SK-N-SH (cell line): ENCODE measurements around the gene CREG1.

Source experiments
- CTCF ChIP-seq: fragments of 200-600 bp; sonication (generic); IDR thresholded peaks from 2 replicates; pipeline ENCODE4 v1.6.1; 2017; ENCODE audit warnings: antibody characterized with exemption, mild to moderate bottlenecking, moderate library complexity
- ELF1 ChIP-seq: IDR thresholded peaks from 2 replicates; pipeline ENCODE4 v1.4.0; 2012
- EZH2phosphoT487 ChIP-seq: fragments of 200-600 bp; sonication (generic); IDR thresholded peaks from 2 replicates; pipeline ENCODE4 v1.6.1; 2017; ENCODE audit warnings: low read depth, mixed run types, mild to moderate bottlenecking, antibody characterized with exemption, moderate library complexity, borderline replicate concordance
- MAX ChIP-seq: IDR thresholded peaks from 2 replicates; pipeline ENCODE4 v1.4.0; 2012; ENCODE audit warnings: low read depth
- NRF1 ChIP-seq: IDR thresholded peaks from 2 replicates; pipeline ENCODE4 v1.6.1; 2012; ENCODE audit warnings: low read depth, mild to moderate bottlenecking, low read length
- RCOR1 ChIP-seq: fragments of 150-350 bp; IDR thresholded peaks from 2 replicates; pipeline ENCODE4 v1.6.1; 2017; ENCODE audit warnings: antibody characterized with exemption, low read length
- REST ChIP-seq: IDR thresholded peaks from 2 replicates; pipeline ENCODE4 v1.6.1; 2012; ENCODE audit warnings: mild to moderate bottlenecking, low read depth, low read length, moderate library complexity
- TAF1 ChIP-seq: IDR thresholded peaks from 2 replicates; pipeline ENCODE4 v1.6.1; 2012; ENCODE audit warnings: low read depth, mild to moderate bottlenecking, low read length, moderate library complexity, borderline replicate concordance

GRCh38 chr1:167504467-167504827 lies 49.1 kb downstream of the CREG1 start:
- no peak for TF ChIP-seq REST
- no peak for TF ChIP-seq CTCF
- no peak for TF ChIP-seq EZH2phosphoT487
- TF ChIP-seq TAF1: no peak
- no peak for TF ChIP-seq RCOR1
- no peak for TF ChIP-seq ELF1
- no peak for TF ChIP-seq MAX
- TF ChIP-seq NRF1: no peak
